HepG2 (cell line): ENCODE measurements around the gene LHPP. TPM values are rescaled to one million over a fixed set of nuclear protein-coding genes. Genes with fewer than 3 reads are reported as not detected.

ENCODE experiments used
- ATAC-seq: fragments of 200-7000 bp; cut with Tn5 transposase; 3 replicates; pipeline ENCODE4 v1.9.1; 2020; ENCODE audit warnings: mild to moderate bottlenecking, moderate library complexity
- BruUV-seq: library from RNA; stranded (reverse); fragments of 400-500 nt; replicated peaks from 2 replicates; lab custom pipeline; 2021; lab: Mats Ljungman, UMichigan
- CTCF ChIA-PET: fragments of 300-600 bp; formaldehyde crosslinking; extraction: SDS; loops from one replicate; lab custom pipeline; 2021; ENCODE audit warnings: low total read pairs, inconsistent platforms, low intra/inter-chr PET ratio; lab: Yijun Ruan, JAX
- POLR2A ChIA-PET: fragments of 350-600 bp; sonication (Branson Sonifier 250); formaldehyde crosslinking; loops from one replicate; lab custom pipeline; 2020; ENCODE audit warnings: antibody characterized with exemption, inconsistent platforms; lab: Yijun Ruan, JAX
- DNase-seq: peaks from one replicate; pipeline ENCODE4 v3.0.0-alpha.2; 2015; ENCODE audit warnings: low spot score
- FAIRE-seq: peaks from 3 replicates; lab custom pipeline; 2011; peaks lifted over from hg19 to GRCh38; lab: Jason Lieb, UNC
- H2AFZ ChIP-seq: one replicate; pipeline ENCODE4 v1.6.1; 2011; ENCODE audit warnings: low read length, inconsistent platforms
- H3K27ac ChIP-seq: fragments of 300-600 bp; 3 replicates; pipeline ENCODE4 v1.8.0; 2011; ENCODE audit warnings: mixed run types, mild to moderate bottlenecking, mixed read lengths, low read length, inconsistent platforms; ENCODE audit not compliant: insufficient read depth; ENCODE audit errors: extremely low read length
- H3K27me3 ChIP-seq, 2 experiments: fragments of 200-600 bp in 1 of 2; 2 replicates in 1 of 2; 3 replicates in 1 of 2; pipeline versions ENCODE4 v1.6.0 to v1.8.0; 2011; ENCODE audit warnings: low read length in 2 of 2, mild to moderate bottlenecking in 2 of 2, moderate library complexity in 2 of 2, inconsistent platforms in 1 of 2; ENCODE audit not compliant: insufficient read depth in 2 of 2, control insufficient read depth in 1 of 2
- H3K36me3 ChIP-seq, 2 experiments: fragments of 200-600 bp in 1 of 2; replicated peaks in 1 of 2; 2 replicates in 1 of 2; 3 replicates in 1 of 2; pipeline versions ENCODE4 v1.5.1 to v1.8.0; 2011; ENCODE audit warnings: low read length in 2 of 2, inconsistent platforms in 1 of 2; ENCODE audit not compliant: insufficient read depth in 2 of 2, control insufficient read depth in 1 of 2
- H3K4me1 ChIP-seq: 2 replicates; pipeline ENCODE4 v1.5.1; 2012; ENCODE audit warnings: low read length, inconsistent platforms; ENCODE audit not compliant: insufficient read depth
- H3K4me2 ChIP-seq: 2 replicates; pipeline ENCODE4 v1.6.0; 2011; ENCODE audit warnings: low read depth, low read length, inconsistent platforms
- H3K4me3 ChIP-seq, 3 experiments: fragments of 200-600 bp in 1 of 3; sonication (generic), shearing (Covaris generic) in 1 of 3; replicated peaks in 1 of 3; 2 replicates each; pipeline ENCODE4 v1.5.1; 2011 to 2016; ENCODE audit warnings: low read length in 3 of 3, inconsistent platforms in 2 of 3, low read depth in 2 of 3, mild to moderate bottlenecking in 2 of 3, control low read depth in 1 of 3, mixed read lengths in 1 of 3; ENCODE audit not compliant: insufficient read depth in 1 of 3
- H3K79me2 ChIP-seq: one replicate; pipeline ENCODE4 v1.6.1; 2011; ENCODE audit warnings: low read length, inconsistent platforms; ENCODE audit not compliant: insufficient read depth
- H3K9ac ChIP-seq: 2 replicates; pipeline ENCODE4 v1.6.0; 2011; ENCODE audit warnings: mild to moderate bottlenecking, low read depth, low read length, inconsistent platforms; ENCODE audit not compliant: insufficient read depth
- H3K9me3 ChIP-seq: 2 replicates; pipeline ENCODE4 v1.5.1; 2012; ENCODE audit warnings: mild to moderate bottlenecking, low read length
- H4K20me1 ChIP-seq: 2 replicates; pipeline ENCODE4 v1.6.0; 2011; ENCODE audit warnings: inconsistent platforms, mild to moderate bottlenecking, low read length, moderate library complexity; ENCODE audit not compliant: insufficient read depth
- RFXANK ChIP-seq: IDR thresholded peaks from 2 replicates; pipeline ENCODE4 v1.6.1; 2016
- ZNF101 ChIP-seq: sonication (generic); formaldehyde crosslinking; IDR thresholded peaks from 2 replicates; pipeline ENCODE4 v1.4.0; 2020; ENCODE audit warnings: mild to moderate bottlenecking, low read depth, missing genetic modification reagents, borderline replicate concordance
- ZNF598 ChIP-seq: sonication (generic); formaldehyde crosslinking; IDR thresholded peaks from 2 replicates; pipeline ENCODE4 v1.5.1; 2020; ENCODE audit warnings: mild to moderate bottlenecking, missing genetic modification reagents, borderline replicate concordance
- ZNF7 ChIP-seq: IDR thresholded peaks from 2 replicates; pipeline ENCODE4 v1.6.1; 2016; ENCODE audit warnings: missing biosample characterization, missing genetic modification reagents
- ZNF75D ChIP-seq: sonication (generic); formaldehyde crosslinking; IDR thresholded peaks from 2 replicates; pipeline ENCODE4 v1.8.1; 2023; ENCODE audit warnings: missing genetic modification reagents, mild to moderate bottlenecking, borderline replicate concordance
- WGBS: methylation state at CpG from one replicate; pipeline ENCODE4 v1.1.6; 2017; ENCODE audit warnings: low lambda C conversion rate; 5-methylcytosine and 5-hydroxymethylcytosine counted together
- in situ Hi-C: cut with HindIII; loops from 2 replicates; pipeline ENCODE4 v1.10.0; 2017; ENCODE audit warnings: low pct_unique_long_range_greater_than_20kb; ENCODE audit not compliant: extremely low pct_ligation_motif_present
- intact Hi-C: fragments of 100-400 bp; cut with micrococcal nuclease; formaldehyde crosslinking; loops from one replicate; pipeline ENCODE4 v1.10.0; 2022; ENCODE audit not compliant: unreplicated experiment
- polyA plus RNA-seq, 8 experiments: library from polyadenylated mRNA; depleted of rRNA in 3 of 8; stranded (reverse) in 7 of 8; unstranded in 1 of 8; fragments of >200 nt; fragmentation: Illumina TruSeq in 4 of 8; extraction: Trizol in 4 of 8; gene quantifications; 2 replicates each; pipeline versions ENCODE4 v1.2.1 to v1.2.3, GENCODE V29; 2011 to 2016; ENCODE audit warnings: low read depth in 4 of 8, missing spikeins in 1 of 8, mixed read lengths in 1 of 8; ENCODE audit not compliant: insufficient read depth in 1 of 8
- total RNA-seq, 5 experiments: library from RNA; depleted of rRNA; stranded (reverse); fragments of >200 nt; fragmentation: Illumina TruSeq; extraction: Trizol; gene quantifications; 2 replicates each; pipeline ENCODE4 v1.2.3, GENCODE V29; 2016; ENCODE audit warnings: low read depth in 1 of 5
- TF ChIP-seq, protein P1 (sequence below): sonication (generic); formaldehyde crosslinking; IDR thresholded peaks from 2 replicates; pipeline ENCODE4 v1.4.0; 2020; ENCODE audit warnings: missing genetic modification reagents, borderline replicate concordance
- TF ChIP-seq, protein P2 (sequence below): sonication (generic); formaldehyde crosslinking; IDR thresholded peaks from 2 replicates; pipeline ENCODE4 v1.4.0; 2020; ENCODE audit warnings: missing genetic modification reagents

Gene LHPP
- total and polyA plus RNA-seq, 2 of the 13 experiments (the other 11 are each of a cell fraction or from before 2014, with no cell fraction given) = 5.2 to 13.1 TPM

DNA sequence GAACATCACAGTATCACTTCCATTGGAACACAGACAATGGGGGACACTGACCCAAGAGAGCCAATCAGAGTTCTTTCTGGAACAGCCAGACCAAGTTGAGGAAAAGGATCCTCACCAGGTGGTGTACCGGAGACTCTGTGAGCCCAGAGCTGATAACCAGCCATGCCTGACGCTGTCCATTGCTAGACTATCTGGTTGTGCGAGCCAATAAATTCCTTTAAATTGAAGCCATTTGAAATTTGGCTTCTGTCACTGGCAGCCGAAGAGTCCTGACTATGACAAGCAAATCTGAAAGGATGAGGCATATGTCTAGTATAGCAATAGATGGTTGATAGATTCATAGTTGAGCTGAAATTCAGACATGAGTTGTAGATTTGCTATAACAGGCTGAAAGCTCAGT, 3.1 kb upstream of the LHPP start:
- ATAC-seq (no peak), DNase-seq (no peak), FAIRE-seq (no peak)
- Histone ChIP-seq H3K79me2 (no peaks in the 10 kb centered on the region), H2AFZ (no peak overlapping the region), H4K20me1 (no peaks in the 10 kb centered on the region), H3K4me1 (peaks cover 18% of the 10 kb centered on the region), H3K4me2 (no peak overlapping the region), H3K27me3 (peaks cover 0 to 10% of the 10 kb centered on the region in 2 experiments; a peak in 2 of 5 replicates), H3K4me3 (no peak overlapping the region), H3K27ac (no peak overlapping the region), H3K36me3 (no peaks in the 10 kb centered on the region), H3K9ac (no peak overlapping the region), H3K9me3 (no peaks in the 10 kb centered on the region)
- CTCF ChIA-PET = no interaction called here
- TF ChIP-seq ZNF598 (CRISPR knock-in tag) (no peak), RFXANK (no peak), ZNF101 (CRISPR knock-in tag) (no peak), ZNF75D (CRISPR knock-in tag) (no peak), ZNF7 (CRISPR knock-in tag) (no peak)
- TF ChIP-seq, protein P1, sequence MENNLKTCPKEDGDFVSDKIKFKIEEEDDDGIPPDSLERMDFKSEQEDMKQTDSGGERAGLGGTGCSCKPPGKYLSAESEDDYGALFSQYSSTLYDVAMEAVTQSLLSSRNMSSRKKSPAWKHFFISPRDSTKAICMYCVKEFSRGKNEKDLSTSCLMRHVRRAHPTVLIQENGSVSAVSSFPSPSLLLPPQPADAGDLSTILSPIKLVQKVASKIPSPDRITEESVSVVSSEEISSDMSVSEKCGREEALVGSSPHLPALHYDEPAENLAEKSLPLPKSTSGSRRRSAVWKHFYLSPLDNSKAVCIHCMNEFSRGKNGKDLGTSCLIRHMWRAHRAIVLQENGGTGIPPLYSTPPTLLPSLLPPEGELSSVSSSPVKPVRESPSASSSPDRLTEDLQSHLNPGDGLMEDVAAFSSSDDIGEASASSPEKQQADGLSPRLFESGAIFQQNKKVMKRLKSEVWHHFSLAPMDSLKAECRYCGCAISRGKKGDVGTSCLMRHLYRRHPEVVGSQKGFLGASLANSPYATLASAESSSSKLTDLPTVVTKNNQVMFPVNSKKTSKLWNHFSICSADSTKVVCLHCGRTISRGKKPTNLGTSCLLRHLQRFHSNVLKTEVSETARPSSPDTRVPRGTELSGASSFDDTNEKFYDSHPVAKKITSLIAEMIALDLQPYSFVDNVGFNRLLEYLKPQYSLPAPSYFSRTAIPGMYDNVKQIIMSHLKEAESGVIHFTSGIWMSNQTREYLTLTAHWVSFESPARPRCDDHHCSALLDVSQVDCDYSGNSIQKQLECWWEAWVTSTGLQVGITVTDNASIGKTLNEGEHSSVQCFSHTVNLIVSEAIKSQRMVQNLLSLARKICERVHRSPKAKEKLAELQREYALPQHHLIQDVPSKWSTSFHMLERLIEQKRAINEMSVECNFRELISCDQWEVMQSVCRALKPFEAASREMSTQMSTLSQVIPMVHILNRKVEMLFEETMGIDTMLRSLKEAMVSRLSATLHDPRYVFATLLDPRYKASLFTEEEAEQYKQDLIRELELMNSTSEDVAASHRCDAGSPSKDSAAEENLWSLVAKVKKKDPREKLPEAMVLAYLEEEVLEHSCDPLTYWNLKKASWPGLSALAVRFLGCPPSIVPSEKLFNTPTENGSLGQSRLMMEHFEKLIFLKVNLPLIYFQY (CRISPR knock-in tag) = no peak
- TF ChIP-seq, protein P2, sequence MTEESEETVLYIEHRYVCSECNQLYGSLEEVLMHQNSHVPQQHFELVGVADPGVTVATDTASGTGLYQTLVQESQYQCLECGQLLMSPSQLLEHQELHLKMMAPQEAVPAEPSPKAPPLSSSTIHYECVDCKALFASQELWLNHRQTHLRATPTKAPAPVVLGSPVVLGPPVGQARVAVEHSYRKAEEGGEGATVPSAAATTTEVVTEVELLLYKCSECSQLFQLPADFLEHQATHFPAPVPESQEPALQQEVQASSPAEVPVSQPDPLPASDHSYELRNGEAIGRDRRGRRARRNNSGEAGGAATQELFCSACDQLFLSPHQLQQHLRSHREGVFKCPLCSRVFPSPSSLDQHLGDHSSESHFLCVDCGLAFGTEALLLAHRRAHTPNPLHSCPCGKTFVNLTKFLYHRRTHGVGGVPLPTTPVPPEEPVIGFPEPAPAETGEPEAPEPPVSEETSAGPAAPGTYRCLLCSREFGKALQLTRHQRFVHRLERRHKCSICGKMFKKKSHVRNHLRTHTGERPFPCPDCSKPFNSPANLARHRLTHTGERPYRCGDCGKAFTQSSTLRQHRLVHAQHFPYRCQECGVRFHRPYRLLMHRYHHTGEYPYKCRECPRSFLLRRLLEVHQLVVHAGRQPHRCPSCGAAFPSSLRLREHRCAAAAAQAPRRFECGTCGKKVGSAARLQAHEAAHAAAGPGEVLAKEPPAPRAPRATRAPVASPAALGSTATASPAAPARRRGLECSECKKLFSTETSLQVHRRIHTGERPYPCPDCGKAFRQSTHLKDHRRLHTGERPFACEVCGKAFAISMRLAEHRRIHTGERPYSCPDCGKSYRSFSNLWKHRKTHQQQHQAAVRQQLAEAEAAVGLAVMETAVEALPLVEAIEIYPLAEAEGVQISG (CRISPR knock-in tag) = no peak
- BruUV-seq = no TSS peak
- POLR2A ChIA-PET = interaction anchor here (1.2 to 1.3 kb wide), 2 partner anchors 9 to 39 kb away, joined by 3 to 4 read pairs; no protein-coding TSS in a partner anchor
- intact Hi-C loops (no loop called here), in situ Hi-C loops (no loop called here)
- 86% methylated on average over 4 of the region's 4 CpGs for WGBS
